Immature natural killer cell (primary cell): ENCODE data around the gene CNTN5. TPM values are rescaled to one million over a fixed set of nuclear protein-coding genes. Genes with fewer than 3 reads are reported as not detected.

Experiments used
- DNase-seq, 3 donors: peaks; one replicate each; pipeline ENCODE4 v3.0.0; 2022; ENCODE audit warnings: mixed read lengths in 1 of 3
- H3K27ac Mint-ChIP-seq, 6 donors: one replicate each; pipeline ENCODE4 v1.8.0; 2020; ENCODE audit warnings: mixed read lengths in 6 of 6, mild to moderate bottlenecking in 5 of 6, inconsistent platforms in 4 of 6, moderate library complexity in 3 of 6
- H3K27me3 Mint-ChIP-seq, 3 donors: one replicate each; pipeline ENCODE4 v1.8.0; 2020 to 2021; ENCODE audit warnings: low read depth in 3 of 3, mild to moderate bottlenecking in 3 of 3, mixed read lengths in 3 of 3, moderate library complexity in 3 of 3, inconsistent platforms in 1 of 3
- H3K36me3 Mint-ChIP-seq, 3 donors: one replicate each; pipeline ENCODE4 v1.8.0; 2020; ENCODE audit warnings: mixed read lengths in 3 of 3, inconsistent platforms in 2 of 3, mild to moderate bottlenecking in 2 of 3
- H3K4me1 Mint-ChIP-seq, 2 donors: one replicate each; pipeline ENCODE4 v1.8.0; 2020; ENCODE audit warnings: inconsistent platforms in 2 of 2, mild to moderate bottlenecking in 2 of 2, mixed read lengths in 2 of 2, moderate library complexity in 1 of 2
- H3K4me3 Mint-ChIP-seq, 5 donors: one replicate each; pipeline ENCODE4 v1.8.0; 2020; ENCODE audit warnings: mild to moderate bottlenecking in 5 of 5, mixed read lengths in 5 of 5, inconsistent platforms in 3 of 5, moderate library complexity in 3 of 5
- H3K9me3 Mint-ChIP-seq, 6 donors: one replicate each; pipeline ENCODE4 v1.8.0; 2020; ENCODE audit warnings: mild to moderate bottlenecking in 6 of 6, mixed read lengths in 6 of 6, inconsistent platforms in 4 of 6, moderate library complexity in 3 of 6
- polyA plus RNA-seq, 3 donors: library from polyadenylated mRNA; unstranded; fragments of 300-500 nt; fragmentation: Illumina TruSeq; gene quantifications; one replicate each; pipeline ENCODE4 v1.2.3, GENCODE V29; 2021

The CNTN5 gene
- polyA plus RNA-seq, 3 donors from 2014 or later = not detected

GRCh38 chr11:100152766-100153165 lies 1132.0 kb downstream of the CNTN5 start:
- Mint-ChIP-seq H3K4me1 (no peaks in the 10 kb centered on the region), H3K4me3 (no peak overlapping the region), H3K27me3 (peaks cover 0 to 4% (median 0%) of the 10 kb centered on the region in 3 donors), H3K36me3 (no peaks in the 10 kb centered on the region), H3K9me3 (peaks cover 12 to 57% (median 34%) of the 10 kb centered on the region in 6 donors), H3K27ac (no peak overlapping the region)
- DNase-seq = no peak

- DNase-seq = no peak
- Mint-ChIP-seq H3K27ac (no peak overlapping the region), H3K36me3 (no peaks in the 10 kb centered on the region), H3K9me3 (peaks cover 4 to 47% (median 26%) of the 10 kb centered on the region in 6 donors), H3K4me1 (no peaks in the 10 kb centered on the region), H3K27me3 (peaks cover 0 to 4% (median 0%) of the 10 kb centered on the region in 3 donors), H3K4me3 (no peak overlapping the region)
These were observed 1142.7 kb downstream of the CNTN5 start for GRCh38 chr11:100163471-100163870.

DNA sequence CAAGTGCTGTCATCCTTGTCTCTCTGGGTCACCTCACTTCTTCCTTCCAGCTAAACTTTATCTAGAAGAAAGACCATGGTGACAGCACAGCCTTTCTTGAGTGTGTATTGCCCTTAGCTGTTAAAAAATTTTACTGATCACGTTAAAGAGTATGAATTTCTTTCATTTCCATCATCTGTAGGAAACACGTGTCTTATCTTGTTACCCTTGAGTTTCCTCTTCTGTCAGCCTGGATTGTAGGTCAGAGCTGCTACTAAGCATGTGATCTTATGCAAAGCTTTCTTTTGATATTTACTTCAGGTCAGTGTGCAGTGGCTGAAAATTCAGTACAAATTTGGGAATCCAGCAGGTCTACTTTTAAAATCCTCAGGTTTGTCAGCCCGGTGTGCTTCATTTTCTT lies 1154.1 kb downstream of the CNTN5 start:
- no peak for DNase-seq
- H3K27ac Mint-ChIP-seq = no peak overlapping the region
- H3K4me3 Mint-ChIP-seq = no peak overlapping the region
- H3K27me3 Mint-ChIP-seq = no peaks in the 10 kb centered on the region
- no peaks in the 10 kb centered on the region for H3K4me1 Mint-ChIP-seq
- peaks cover 11 to 64% (median 18%) of the 10 kb centered on the region in 6 donors for H3K9me3 Mint-ChIP-seq
- peaks cover 0 to 2% (median 0%) of the 10 kb centered on the region in 3 donors for H3K36me3 Mint-ChIP-seq

DNA sequence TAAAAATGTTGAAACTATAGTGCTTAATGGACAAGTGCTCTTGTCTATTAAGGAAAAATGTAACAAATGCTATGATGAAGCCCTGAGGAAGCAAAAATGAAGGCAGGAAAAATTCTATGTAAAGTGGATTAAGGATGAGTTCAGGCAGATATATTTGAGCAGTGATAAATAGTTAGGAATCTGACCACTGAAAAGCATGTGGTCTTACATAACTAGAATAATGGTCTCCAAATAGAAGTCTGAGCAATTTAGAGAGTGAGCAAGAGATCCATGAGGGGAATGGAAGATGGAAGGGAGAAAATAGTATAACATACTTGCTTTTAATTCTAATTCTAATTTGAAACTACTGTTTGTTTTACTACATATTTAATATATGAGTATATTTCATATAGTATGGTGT lies 1155.7 kb downstream of the CNTN5 start:
- Mint-ChIP-seq H3K9me3 (peaks cover 14 to 53% (median 17%) of the 10 kb centered on the region in 6 donors), H3K36me3 (no peaks in the 10 kb centered on the region), H3K4me1 (no peaks in the 10 kb centered on the region), H3K27me3 (peaks cover 0 to 2% (median 0%) of the 10 kb centered on the region in 3 donors), H3K4me3 (no peak overlapping the region), H3K27ac (no peak overlapping the region)
- DNase-seq = no peak

DNA sequence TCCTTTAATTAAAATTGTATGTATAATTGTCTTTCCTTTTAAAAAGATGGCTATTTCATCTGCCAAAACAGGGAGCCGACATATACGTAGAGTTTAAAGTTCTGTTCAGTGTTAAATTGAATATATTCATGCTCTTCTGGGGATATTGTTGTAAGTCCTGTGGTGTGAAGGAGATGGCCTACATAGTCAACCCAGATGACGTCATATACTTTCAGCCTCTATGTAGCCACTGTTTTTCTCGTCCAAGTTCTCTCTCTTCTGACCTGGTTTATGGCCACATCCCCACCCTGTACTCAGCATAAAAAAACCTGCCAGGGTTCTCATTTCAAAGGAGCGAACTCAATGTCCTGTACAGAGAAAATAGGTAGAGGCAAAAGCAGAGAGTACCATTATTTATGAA lies 1156.9 kb downstream of the CNTN5 start:
- no peaks in the 10 kb centered on the region for H3K4me1 Mint-ChIP-seq
- no peak for DNase-seq
- no peak overlapping the region for H3K4me3 Mint-ChIP-seq
- H3K27ac Mint-ChIP-seq = no peak overlapping the region
- no peaks in the 10 kb centered on the region for H3K36me3 Mint-ChIP-seq
- H3K9me3 Mint-ChIP-seq = peaks cover 10 to 51% (median 15%) of the 10 kb centered on the region in 6 donors
- peaks cover 0 to 2% (median 0%) of the 10 kb centered on the region in 3 donors for H3K27me3 Mint-ChIP-seq

DNA sequence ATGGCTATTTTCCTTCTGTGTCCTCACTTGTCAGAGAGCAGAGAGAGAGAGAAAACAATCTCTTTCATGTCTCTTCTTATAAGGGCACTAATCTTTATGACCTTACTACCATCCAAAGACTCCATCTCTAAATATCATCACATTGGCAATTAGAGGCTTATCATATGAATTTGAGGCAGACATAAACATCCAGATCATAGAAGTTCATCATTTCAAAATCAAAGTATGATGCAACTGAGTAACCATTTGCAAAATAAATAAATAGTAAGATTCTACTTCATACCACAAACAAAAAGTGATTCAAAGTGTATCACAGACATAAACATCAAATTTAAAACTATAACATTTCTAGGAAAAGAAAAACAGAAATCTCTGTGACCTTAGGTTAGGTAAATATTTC lies 1161.6 kb downstream of the CNTN5 start:
- no peak for DNase-seq
- no peaks in the 10 kb centered on the region for H3K36me3 Mint-ChIP-seq

DNA sequence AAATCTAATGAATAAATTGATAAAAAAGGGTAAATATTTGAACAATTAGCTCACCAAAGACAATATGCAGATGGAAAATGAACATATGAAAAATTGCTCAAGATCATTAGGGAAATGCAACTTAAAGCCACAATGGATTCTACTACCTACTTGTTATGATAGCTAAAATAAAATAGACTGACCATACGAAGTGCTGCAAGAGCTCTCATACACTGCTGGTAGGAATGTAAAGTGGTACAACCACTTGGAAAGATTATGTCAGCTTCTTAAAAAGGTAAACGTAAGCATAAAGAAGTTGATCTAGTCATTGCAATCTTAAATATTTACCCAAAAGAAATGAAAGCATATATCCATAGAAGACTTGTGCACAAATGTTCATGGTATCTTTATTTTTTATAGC lies 1162.2 kb downstream of the CNTN5 start:
- DNase-seq = no peak
- Mint-ChIP-seq H3K4me3 (no peak overlapping the region), H3K27ac (no peak overlapping the region), H3K27me3 (peaks cover 0 to 2% (median 0%) of the 10 kb centered on the region in 3 donors), H3K36me3 (no peaks in the 10 kb centered on the region), H3K4me1 (no peaks in the 10 kb centered on the region), H3K9me3 (peaks cover 12 to 58% (median 28%) of the 10 kb centered on the region in 6 donors)

More for the DNA sequence above, 1161.6 kb downstream of the CNTN5 start:
- Mint-ChIP-seq H3K27me3 (peaks cover 0 to 2% (median 0%) of the 10 kb centered on the region in 3 donors), H3K4me1 (no peaks in the 10 kb centered on the region), H3K9me3 (peaks cover 11 to 55% (median 25%) of the 10 kb centered on the region in 6 donors), H3K27ac (no peak overlapping the region), H3K4me3 (no peak overlapping the region)

GRCh38 chr11:100185588-100185987 lies 1164.8 kb downstream of the CNTN5 start:
- Mint-ChIP-seq H3K27ac (no peak overlapping the region), H3K36me3 (no peaks in the 10 kb centered on the region), H3K4me1 (no peaks in the 10 kb centered on the region), H3K4me3 (no peak overlapping the region), H3K9me3 (peaks cover 13 to 64% (median 27%) of the 10 kb centered on the region in 6 donors), H3K27me3 (peaks cover 0 to 2% (median 0%) of the 10 kb centered on the region in 3 donors)
- DNase-seq = no peak

DNA sequence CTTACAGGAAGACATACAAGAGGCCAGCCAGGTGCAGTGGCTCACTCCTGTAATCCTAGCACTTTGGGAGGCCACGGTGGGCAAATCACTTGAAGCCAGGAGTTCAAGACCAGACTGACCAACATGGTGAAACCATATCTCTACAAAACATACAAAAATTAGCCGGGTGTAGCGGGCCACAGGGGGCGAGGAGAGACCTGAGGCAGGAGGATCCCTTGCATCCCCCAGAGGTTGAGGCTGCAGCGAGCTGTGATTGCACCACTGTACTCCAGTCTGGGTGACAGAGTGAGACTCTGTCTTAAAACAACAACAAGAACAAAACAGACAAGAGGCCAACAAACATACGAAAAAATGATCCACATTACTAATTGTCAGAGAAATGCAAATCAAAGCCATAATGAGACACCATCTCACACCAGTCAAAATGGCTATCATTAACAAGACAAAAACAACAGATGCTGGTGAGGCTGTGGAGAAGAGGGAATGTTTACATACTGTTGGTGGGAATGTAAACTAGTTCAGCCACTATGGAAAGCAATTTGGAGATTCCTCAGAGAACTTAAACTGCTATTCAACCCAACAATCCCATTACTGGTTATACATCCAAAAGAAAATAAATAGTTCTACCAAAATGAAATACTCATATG lies 1167.5 kb downstream of the CNTN5 start:
- Mint-ChIP-seq H3K4me3 (no peak overlapping the region), H3K36me3 (no peaks in the 10 kb centered on the region), H3K27me3 (peaks cover 0 to 2% (median 0%) of the 10 kb centered on the region in 3 donors), H3K4me1 (no peaks in the 10 kb centered on the region), H3K9me3 (peaks cover 13 to 54% (median 29%) of the 10 kb centered on the region in 6 donors), H3K27ac (no peak overlapping the region)
- no peak for DNase-seq

DNA sequence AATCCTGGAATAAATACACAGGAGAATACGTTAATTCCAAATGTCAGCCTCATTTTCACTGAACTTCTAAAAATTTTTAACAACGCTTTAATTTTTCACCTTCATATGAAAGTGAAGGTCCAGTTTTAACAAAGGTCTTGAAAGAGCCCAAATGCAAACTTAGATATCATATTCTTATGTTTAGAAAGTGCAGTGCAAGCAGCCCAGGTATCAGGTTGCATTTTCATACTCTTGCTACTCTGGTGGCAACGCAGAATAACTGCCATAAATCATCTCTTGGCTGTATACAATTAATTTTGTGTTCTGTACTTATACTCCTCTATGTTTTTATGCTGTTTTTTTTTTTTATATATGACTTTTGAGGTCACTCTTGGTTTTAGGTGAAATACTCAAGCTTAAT lies 1169.6 kb downstream of the CNTN5 start:
- H3K9me3 Mint-ChIP-seq = peaks cover 11 to 57% (median 21%) of the 10 kb centered on the region in 6 donors
- peaks cover 0 to 2% (median 0%) of the 10 kb centered on the region in 3 donors for H3K27me3 Mint-ChIP-seq
- H3K4me1 Mint-ChIP-seq = no peaks in the 10 kb centered on the region
- no peak for DNase-seq
- no peaks in the 10 kb centered on the region for H3K36me3 Mint-ChIP-seq
- no peak overlapping the region for H3K27ac Mint-ChIP-seq
- H3K4me3 Mint-ChIP-seq = no peak overlapping the region

DNA sequence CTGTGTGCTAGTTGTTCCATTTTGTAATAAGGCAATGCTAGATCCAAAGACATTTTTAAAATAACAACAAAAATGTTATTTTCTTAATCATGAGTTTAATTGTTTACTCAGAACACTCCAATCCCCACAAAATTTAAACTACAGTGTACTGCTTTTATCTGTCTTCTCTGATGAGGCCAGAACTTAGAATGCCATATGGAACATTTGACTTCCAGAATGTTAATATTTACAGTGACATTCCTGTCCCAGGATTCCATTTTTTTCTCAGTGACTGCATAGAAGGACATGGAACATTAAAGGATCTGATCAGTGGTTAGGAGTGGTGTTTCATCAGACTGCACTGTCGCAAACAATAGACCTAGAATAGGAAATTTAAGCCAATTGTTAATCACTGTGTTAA lies 1171.4 kb downstream of the CNTN5 start:
- Mint-ChIP-seq H3K4me3 (no peak overlapping the region), H3K9me3 (peaks cover 16 to 55% (median 23%) of the 10 kb centered on the region in 6 donors), H3K4me1 (no peaks in the 10 kb centered on the region), H3K36me3 (no peaks in the 10 kb centered on the region), H3K27ac (no peak overlapping the region), H3K27me3 (peaks cover 0 to 2% (median 0%) of the 10 kb centered on the region in 3 donors)
- no peak for DNase-seq

GRCh38 chr11:100203789-100204188 lies 1183.0 kb downstream of the CNTN5 start:
- peaks cover 8 to 45% (median 26%) of the 10 kb centered on the region in 6 donors for H3K9me3 Mint-ChIP-seq
- DNase-seq = no peak
- peaks cover 0 to 4% (median 0%) of the 10 kb centered on the region in 3 donors for H3K36me3 Mint-ChIP-seq
- H3K4me3 Mint-ChIP-seq = no peak overlapping the region
- no peak overlapping the region for H3K27ac Mint-ChIP-seq
- H3K27me3 Mint-ChIP-seq = peaks cover 0 to 3% (median 0%) of the 10 kb centered on the region in 3 donors
- no peaks in the 10 kb centered on the region for H3K4me1 Mint-ChIP-seq

- no peak overlapping the region for H3K4me3 Mint-ChIP-seq
- H3K27ac Mint-ChIP-seq = no peak overlapping the region
These were observed 1185.2 kb downstream of the CNTN5 start for GRCh38 chr11:100205926-100206325.

DNA sequence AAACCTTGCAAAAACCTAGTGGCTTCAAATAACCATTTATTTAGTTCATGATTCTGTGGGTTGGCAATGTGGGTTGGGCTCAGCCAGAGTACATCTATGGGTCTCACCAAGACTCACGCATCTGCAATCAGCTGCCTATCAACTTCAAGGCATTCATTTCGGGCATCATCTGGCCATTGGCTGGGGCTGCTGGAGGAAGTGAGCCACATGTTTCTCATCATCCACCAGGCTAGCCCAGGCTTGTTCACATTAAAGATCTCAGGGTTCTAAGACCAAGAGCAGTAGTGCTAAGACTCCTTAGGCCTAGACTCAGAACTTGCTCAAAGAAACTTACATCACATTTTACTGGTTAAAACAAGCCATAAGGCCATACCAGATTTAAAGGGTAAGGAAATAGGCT lies 1187.5 kb downstream of the CNTN5 start:
- H3K27me3 Mint-ChIP-seq = no peaks in the 10 kb centered on the region
- peaks cover 0 to 4% (median 0%) of the 10 kb centered on the region in 3 donors for H3K36me3 Mint-ChIP-seq

More at GRCh38 chr11:100205926-100206325, 1185.2 kb downstream of the CNTN5 start:
- Mint-ChIP-seq H3K9me3 (peaks cover 8 to 37% (median 22%) of the 10 kb centered on the region in 6 donors), H3K4me1 (no peaks in the 10 kb centered on the region), H3K36me3 (peaks cover 0 to 4% (median 0%) of the 10 kb centered on the region in 3 donors), H3K27me3 (no peaks in the 10 kb centered on the region)
- no peak for DNase-seq

More for the DNA sequence above, 1187.5 kb downstream of the CNTN5 start:
- Mint-ChIP-seq H3K9me3 (peaks cover 6 to 24% (median 19%) of the 10 kb centered on the region in 6 donors), H3K4me1 (no peaks in the 10 kb centered on the region), H3K27ac (no peak overlapping the region), H3K4me3 (no peak overlapping the region)
- no peak for DNase-seq
